HEK293 (cell line): Measurements from ENCODE around the gene MUCL3.
A peak's percentile ranks its signal among the peaks of the same experiment; 100 is the strongest.

Experiments
- BCL11B ChIP-seq: fragments of 450-650 bp; formaldehyde crosslinking; IDR thresholded peaks from 2 replicates; pipeline ENCODE4 v1.5.1; 2016; ENCODE audit warnings: low read depth, missing biosample characterization, missing genetic modification characterization
- GLIS1 ChIP-seq: fragments of 450-650 bp; formaldehyde crosslinking; IDR thresholded peaks from 2 replicates; pipeline ENCODE4 v1.5.1; 2016; ENCODE audit warnings: missing biosample characterization, missing genetic modification characterization
- HOXC10 ChIP-seq: sonication (generic); formaldehyde crosslinking; IDR thresholded peaks from 2 replicates; pipeline ENCODE4 v1.8.1; 2023; ENCODE audit warnings: mild to moderate bottlenecking, missing genetic modification reagents
- KLF7 ChIP-seq: fragments of 450-650 bp; formaldehyde crosslinking; IDR thresholded peaks from 2 replicates; pipeline ENCODE4 v1.5.1; 2016; ENCODE audit warnings: missing biosample characterization, missing genetic modification characterization, borderline replicate concordance
- KLF9 ChIP-seq: fragments of 450-650 bp; formaldehyde crosslinking; IDR thresholded peaks from 2 replicates; pipeline ENCODE4 v1.5.1; 2016; ENCODE audit warnings: missing biosample characterization, missing genetic modification characterization, low read depth
- MYNN ChIP-seq: fragments of 450-650 bp; formaldehyde crosslinking; IDR thresholded peaks from 2 replicates; pipeline ENCODE4 v1.5.1; 2016; ENCODE audit warnings: missing biosample characterization, missing genetic modification characterization, borderline replicate concordance
- OSR2 ChIP-seq: fragments of 450-650 bp; formaldehyde crosslinking; IDR thresholded peaks from 2 replicates; pipeline ENCODE4 v1.5.1; 2016; ENCODE audit warnings: missing biosample characterization, missing genetic modification characterization
- TCF7L2 ChIP-seq: IDR thresholded peaks from 2 replicates; pipeline ENCODE4 v1.6.1; 2011; ENCODE audit warnings: low read depth, mild to moderate bottlenecking, inconsistent platforms, low read length, moderate library complexity, borderline replicate concordance
- TRIM28 ChIP-seq: IDR thresholded peaks from 2 replicates; pipeline ENCODE4 v1.6.1; 2011; ENCODE audit warnings: low read length, control low read depth, borderline replicate concordance
- ZBTB48 ChIP-seq: fragments of 450-650 bp; formaldehyde crosslinking; IDR thresholded peaks from 2 replicates; pipeline ENCODE4 v1.5.1; 2016; ENCODE audit warnings: missing biosample characterization, missing genetic modification characterization
- ZBTB7A ChIP-seq: fragments of 450-650 bp; formaldehyde crosslinking; IDR thresholded peaks from 2 replicates; pipeline ENCODE4 v1.5.1; 2016; ENCODE audit warnings: low read depth, missing biosample characterization, missing genetic modification characterization
- ZFP37 ChIP-seq: fragments of 450-650 bp; formaldehyde crosslinking; IDR thresholded peaks from 2 replicates; pipeline ENCODE4 v1.5.1; 2016; ENCODE audit warnings: missing biosample characterization, missing genetic modification characterization
- ZFP69B ChIP-seq: fragments of 450-650 bp; formaldehyde crosslinking; IDR thresholded peaks from 2 replicates; pipeline ENCODE4 v1.5.1; 2016; ENCODE audit warnings: missing biosample characterization, missing genetic modification characterization
- ZNF112 ChIP-seq: fragments of 450-650 bp; formaldehyde crosslinking; IDR thresholded peaks from 2 replicates; pipeline ENCODE4 v1.5.0; 2017; ENCODE audit warnings: missing biosample characterization, missing genetic modification characterization
- ZNF146 ChIP-seq: fragments of 450-650 bp; formaldehyde crosslinking; IDR thresholded peaks from 2 replicates; pipeline ENCODE4 v1.5.1; 2016; ENCODE audit warnings: missing biosample characterization, missing genetic modification characterization
- ZNF174 ChIP-seq: fragments of 450-650 bp; formaldehyde crosslinking; IDR thresholded peaks from 2 replicates; pipeline ENCODE4 v1.5.0; 2017; ENCODE audit warnings: missing biosample characterization, mild to moderate bottlenecking, missing genetic modification characterization
- ZNF211 ChIP-seq: fragments of 450-650 bp; formaldehyde crosslinking; IDR thresholded peaks from 2 replicates; pipeline ENCODE4 v1.5.1; 2016; ENCODE audit warnings: low read depth, missing biosample characterization, missing genetic modification characterization
- ZNF335 ChIP-seq: fragments of 450-650 bp; formaldehyde crosslinking; conservative IDR thresholded peaks from 2 replicates; pipeline ENCODE4 v1.5.1; 2016; ENCODE audit warnings: missing biosample characterization, missing genetic modification characterization
- ZNF391 ChIP-seq: fragments of 450-650 bp; formaldehyde crosslinking; IDR thresholded peaks from 2 replicates; pipeline ENCODE4 v1.5.1; 2016; ENCODE audit warnings: low read depth, missing biosample characterization, missing genetic modification characterization, borderline replicate concordance
- ZNF416 ChIP-seq: fragments of 450-650 bp; formaldehyde crosslinking; IDR thresholded peaks from 2 replicates; pipeline ENCODE4 v1.5.1; 2016; ENCODE audit warnings: missing biosample characterization, missing genetic modification characterization
- ZNF426 ChIP-seq: fragments of 450-650 bp; formaldehyde crosslinking; IDR thresholded peaks from 2 replicates; pipeline ENCODE4 v1.5.1; 2017; ENCODE audit warnings: missing biosample characterization, missing genetic modification characterization, mild to moderate bottlenecking, inconsistent platforms, moderate library complexity
- ZNF433 ChIP-seq: fragments of 450-650 bp; formaldehyde crosslinking; IDR thresholded peaks from 2 replicates; pipeline ENCODE4 v1.5.1; 2016; ENCODE audit warnings: missing biosample characterization, missing genetic modification characterization, low read depth
- ZNF48 ChIP-seq: fragments of 450-650 bp; formaldehyde crosslinking; IDR thresholded peaks from 2 replicates; pipeline ENCODE4 v1.5.1; 2016; ENCODE audit warnings: missing biosample characterization, missing genetic modification characterization
- ZNF521 ChIP-seq: fragments of 450-650 bp; formaldehyde crosslinking; IDR thresholded peaks from 2 replicates; pipeline ENCODE4 v1.5.1; 2017; ENCODE audit warnings: missing biosample characterization, mild to moderate bottlenecking, missing genetic modification characterization
- ZNF529 ChIP-seq: fragments of 450-650 bp; formaldehyde crosslinking; IDR thresholded peaks from 2 replicates; pipeline ENCODE4 v1.5.1; 2017; ENCODE audit warnings: missing genetic modification characterization, missing biosample characterization; ENCODE audit not compliant: insufficient replicate concordance
- ZNF596 ChIP-seq: fragments of 450-650 bp; IDR thresholded peaks from 2 replicates; pipeline ENCODE4 v1.5.0; 2018; ENCODE audit warnings: missing biosample characterization, mild to moderate bottlenecking, missing genetic modification characterization, moderate library complexity
- ZNF610 ChIP-seq: fragments of 450-650 bp; formaldehyde crosslinking; IDR thresholded peaks from 2 replicates; pipeline ENCODE4 v1.5.1; 2016; ENCODE audit warnings: missing biosample characterization, missing genetic modification characterization, borderline replicate concordance
- ZNF624 ChIP-seq: fragments of 450-650 bp; formaldehyde crosslinking; IDR thresholded peaks from 2 replicates; pipeline ENCODE4 v1.5.1; 2017; ENCODE audit warnings: missing biosample characterization, missing genetic modification characterization
- ZNF664 ChIP-seq: fragments of 450-650 bp; formaldehyde crosslinking; IDR thresholded peaks from 2 replicates; pipeline ENCODE4 v1.5.1; 2016; ENCODE audit warnings: missing biosample characterization, missing genetic modification characterization
- ZNF776 ChIP-seq: fragments of 450-650 bp; formaldehyde crosslinking; IDR thresholded peaks from 2 replicates; pipeline ENCODE4 v1.5.0; 2017; ENCODE audit warnings: missing biosample characterization, missing genetic modification characterization, borderline replicate concordance
- ZNF791 ChIP-seq: fragments of 450-650 bp; formaldehyde crosslinking; IDR thresholded peaks from 2 replicates; pipeline ENCODE4 v1.5.1; 2016; ENCODE audit warnings: missing biosample characterization, missing genetic modification characterization
- ZNF830 ChIP-seq: fragments of 450-650 bp; IDR thresholded peaks from 2 replicates; pipeline ENCODE4 v1.5.0; 2018; ENCODE audit warnings: missing biosample characterization, missing genetic modification characterization, low read depth, mild to moderate bottlenecking, moderate library complexity
- TF ChIP-seq, protein P1 (sequence below): IDR thresholded peaks from 2 replicates; pipeline ENCODE4 v1.6.1; 2011; ENCODE audit warnings: mild to moderate bottlenecking, low read depth, low read length, borderline replicate concordance
- TF ChIP-seq, protein P2 (sequence below): fragments of 450-650 bp; formaldehyde crosslinking; IDR thresholded peaks from 2 replicates; pipeline ENCODE4 v1.5.1; 2016; ENCODE audit warnings: missing biosample characterization, missing genetic modification characterization
- TF ChIP-seq, protein P3 (sequence below): fragments of 450-650 bp; formaldehyde crosslinking; IDR thresholded peaks from 2 replicates; pipeline ENCODE4 v1.5.1; 2016; ENCODE audit warnings: missing biosample characterization, missing genetic modification characterization
- TF ChIP-seq, protein P4 (sequence below): fragments of 450-650 bp; formaldehyde crosslinking; IDR thresholded peaks from 2 replicates; pipeline ENCODE4 v1.5.1; 2016; ENCODE audit warnings: missing biosample characterization, missing genetic modification characterization

Gene MUCL3

DNA sequence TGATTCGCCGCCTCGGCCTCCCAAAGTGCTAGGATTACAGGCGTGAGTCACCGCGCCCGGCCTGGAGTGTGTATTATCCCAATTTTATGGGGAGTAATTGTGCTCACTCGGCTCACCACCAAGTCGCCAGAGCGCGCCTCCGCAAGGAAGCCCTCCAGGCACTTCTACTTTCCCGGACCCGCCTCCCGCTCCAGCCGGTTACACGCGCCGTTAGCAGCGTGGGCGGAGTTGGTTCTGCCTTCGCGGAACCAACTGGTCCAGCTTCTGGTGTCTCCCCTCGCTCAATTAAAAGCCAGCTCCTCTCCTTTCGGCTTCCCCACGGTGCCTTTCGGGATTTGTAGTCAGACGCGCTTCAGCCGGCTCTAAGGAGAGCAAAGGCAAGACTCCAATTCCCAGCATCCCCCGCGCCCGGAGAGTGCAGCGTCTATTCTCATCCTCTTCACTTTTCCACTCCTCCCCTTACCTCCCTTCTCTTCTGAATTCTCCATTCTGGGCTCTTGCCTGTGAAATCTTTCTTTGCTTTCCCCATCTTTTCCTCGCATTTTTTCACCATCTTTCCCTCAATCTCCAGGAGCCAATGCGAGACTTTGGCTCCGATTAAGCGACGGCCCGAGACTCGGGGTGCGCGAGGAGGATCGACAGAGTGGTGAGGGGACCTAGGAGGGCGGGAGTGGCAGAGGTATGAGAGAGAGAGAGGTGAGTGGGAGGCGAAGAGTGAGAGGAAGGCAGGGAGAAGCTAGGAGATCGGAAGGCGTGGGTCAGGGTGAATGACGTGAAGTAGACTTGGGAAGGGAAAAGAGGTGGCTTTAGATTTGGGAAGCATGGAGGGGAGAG, 32.8 kb upstream of the MUCL3 start, which contains the start of gene GTF2H4 (continued):
- peak; percentile 89 for TF ChIP-seq ZFP69B (tag by site-specific recombination)
- no peak for TF ChIP-seq ZNF624
- TF ChIP-seq ZNF596 = peak; percentile 35; the same call in 1 of the 2 replicates
- TF ChIP-seq ZNF112 (tag by site-specific recombination) = no peak
- no peak for TF ChIP-seq ZNF529 (tag by site-specific recombination)
- no peak for TF ChIP-seq HOXC10 (CRISPR knock-in tag)
- TF ChIP-seq, protein P1, sequence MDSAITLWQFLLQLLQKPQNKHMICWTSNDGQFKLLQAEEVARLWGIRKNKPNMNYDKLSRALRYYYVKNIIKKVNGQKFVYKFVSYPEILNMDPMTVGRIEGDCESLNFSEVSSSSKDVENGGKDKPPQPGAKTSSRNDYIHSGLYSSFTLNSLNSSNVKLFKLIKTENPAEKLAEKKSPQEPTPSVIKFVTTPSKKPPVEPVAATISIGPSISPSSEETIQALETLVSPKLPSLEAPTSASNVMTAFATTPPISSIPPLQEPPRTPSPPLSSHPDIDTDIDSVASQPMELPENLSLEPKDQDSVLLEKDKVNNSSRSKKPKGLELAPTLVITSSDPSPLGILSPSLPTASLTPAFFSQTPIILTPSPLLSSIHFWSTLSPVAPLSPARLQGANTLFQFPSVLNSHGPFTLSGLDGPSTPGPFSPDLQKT = no peak
- TF ChIP-seq, protein P2, sequence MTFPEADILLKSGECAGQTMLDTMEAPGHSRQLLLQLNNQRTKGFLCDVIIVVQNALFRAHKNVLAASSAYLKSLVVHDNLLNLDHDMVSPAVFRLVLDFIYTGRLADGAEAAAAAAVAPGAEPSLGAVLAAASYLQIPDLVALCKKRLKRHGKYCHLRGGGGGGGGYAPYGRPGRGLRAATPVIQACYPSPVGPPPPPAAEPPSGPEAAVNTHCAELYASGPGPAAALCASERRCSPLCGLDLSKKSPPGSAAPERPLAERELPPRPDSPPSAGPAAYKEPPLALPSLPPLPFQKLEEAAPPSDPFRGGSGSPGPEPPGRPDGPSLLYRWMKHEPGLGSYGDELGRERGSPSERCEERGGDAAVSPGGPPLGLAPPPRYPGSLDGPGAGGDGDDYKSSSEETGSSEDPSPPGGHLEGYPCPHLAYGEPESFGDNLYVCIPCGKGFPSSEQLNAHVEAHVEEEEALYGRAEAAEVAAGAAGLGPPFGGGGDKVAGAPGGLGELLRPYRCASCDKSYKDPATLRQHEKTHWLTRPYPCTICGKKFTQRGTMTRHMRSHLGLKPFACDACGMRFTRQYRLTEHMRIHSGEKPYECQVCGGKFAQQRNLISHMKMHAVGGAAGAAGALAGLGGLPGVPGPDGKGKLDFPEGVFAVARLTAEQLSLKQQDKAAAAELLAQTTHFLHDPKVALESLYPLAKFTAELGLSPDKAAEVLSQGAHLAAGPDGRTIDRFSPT (tag by site-specific recombination) = peak; percentile 97
- TF ChIP-seq ZNF416 (tag by site-specific recombination) = 0 out of 2 replicates have a peak, but pooled peaks have one; percentile 19
- peak; percentile 98 for TF ChIP-seq ZNF335 (tag by site-specific recombination)
- TF ChIP-seq ZNF391 = peak; percentile 87; the same call in 1 of the 2 replicates
- peak; percentile 88 for TF ChIP-seq ZNF610 (tag by site-specific recombination)
- TF ChIP-seq ZNF433 = no peak
- TF ChIP-seq, protein P3, sequence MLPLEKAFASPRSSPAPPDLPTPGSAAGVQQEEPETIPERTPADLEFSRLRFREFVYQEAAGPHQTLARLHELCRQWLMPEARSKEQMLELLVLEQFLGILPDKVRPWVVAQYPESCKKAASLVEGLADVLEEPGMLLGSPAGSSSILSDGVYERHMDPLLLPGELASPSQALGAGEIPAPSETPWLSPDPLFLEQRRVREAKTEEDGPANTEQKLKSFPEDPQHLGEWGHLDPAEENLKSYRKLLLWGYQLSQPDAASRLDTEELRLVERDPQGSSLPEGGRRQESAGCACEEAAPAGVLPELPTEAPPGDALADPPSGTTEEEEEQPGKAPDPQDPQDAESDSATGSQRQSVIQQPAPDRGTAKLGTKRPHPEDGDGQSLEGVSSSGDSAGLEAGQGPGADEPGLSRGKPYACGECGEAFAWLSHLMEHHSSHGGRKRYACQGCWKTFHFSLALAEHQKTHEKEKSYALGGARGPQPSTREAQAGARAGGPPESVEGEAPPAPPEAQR (tag by site-specific recombination) = peak; percentile 85
- peak; percentile 85 for TF ChIP-seq ZNF664 (tag by site-specific recombination)
- no peak for TF ChIP-seq ZNF776 (tag by site-specific recombination)
- TF ChIP-seq ZNF146 (tag by site-specific recombination) = peak; percentile 84
- peak; percentile 21; the same call in 1 of the 2 replicates for TF ChIP-seq ZBTB7A (tag by site-specific recombination)
- peak; percentile 67 for TF ChIP-seq OSR2 (tag by site-specific recombination)
- TF ChIP-seq ZNF48 = no peak
- TF ChIP-seq ZNF426 = no peak
- peak; percentile 95 for TF ChIP-seq MYNN (tag by site-specific recombination)
- TF ChIP-seq ZFP37 (tag by site-specific recombination) = peak; percentile 98
- TF ChIP-seq ZNF830 = no peak
- no peak for TF ChIP-seq TCF7L2
- TF ChIP-seq KLF9 (tag by site-specific recombination) = peak; percentile 95
- peak; percentile 88 for TF ChIP-seq GLIS1 (tag by site-specific recombination)
- no peak for TF ChIP-seq ZNF211 (tag by site-specific recombination)
- peak; percentile 96 for TF ChIP-seq KLF7 (tag by site-specific recombination)
- TF ChIP-seq ZNF521 (tag by site-specific recombination) = no peak
- TF ChIP-seq TRIM28 = peak; percentile 80
- TF ChIP-seq BCL11B (tag by site-specific recombination) = peak; percentile 84; the same call in 1 of the 2 replicates
- no peak for TF ChIP-seq ZNF791
- TF ChIP-seq ZBTB48 (tag by site-specific recombination) = peak; percentile 98
- TF ChIP-seq ZNF174 (tag by site-specific recombination) = no peak
- TF ChIP-seq, protein P4, sequence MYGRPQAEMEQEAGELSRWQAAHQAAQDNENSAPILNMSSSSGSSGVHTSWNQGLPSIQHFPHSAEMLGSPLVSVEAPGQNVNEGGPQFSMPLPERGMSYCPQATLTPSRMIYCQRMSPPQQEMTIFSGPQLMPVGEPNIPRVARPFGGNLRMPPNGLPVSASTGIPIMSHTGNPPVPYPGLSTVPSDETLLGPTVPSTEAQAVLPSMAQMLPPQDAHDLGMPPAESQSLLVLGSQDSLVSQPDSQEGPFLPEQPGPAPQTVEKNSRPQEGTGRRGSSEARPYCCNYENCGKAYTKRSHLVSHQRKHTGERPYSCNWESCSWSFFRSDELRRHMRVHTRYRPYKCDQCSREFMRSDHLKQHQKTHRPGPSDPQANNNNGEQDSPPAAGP (tag by site-specific recombination) = peak; percentile 98
